ENCODE data around the gene NEK6. TPM values are rescaled to one million over a fixed set of nuclear protein-coding genes. Genes with fewer than 3 reads are reported as not detected.
A peak's percentile ranks its signal among the peaks of the same experiment; 100 is the strongest.

NEK6 gene
- total and polyA plus RNA-seq, 9 of the 15 experiments (the other 6 are each of a cell fraction or from before 2014, with no cell fraction given), result 3.1 to 19.0 (median 8.4) TPM

- H3K27me3 ChIP-seq (ENCODE audit: control insufficient read depth in 2 of 2, insufficient read depth in 2 of 2, low read length in 2 of 2), result no peaks in the 10 kb centered on the region
- DNase-seq (ENCODE audit: extremely low read depth in 1 of 4, low spot score in 3 of 4), result no peak
- H3K27ac ChIP-seq (ENCODE audit: extremely low read depth, low read depth, low read length), result no peak overlapping the region
- H3K9me1 ChIP-seq (ENCODE audit: control insufficient read depth, insufficient read depth, low read length), result no peaks in the 10 kb centered on the region
- no peak overlapping the region for H3K4me2 ChIP-seq (ENCODE audit: insufficient read depth, low read length)
- TSS peak; percentile 29 for BruUV-seq (replicated peaks)
- 69% methylated on average over 18 of the region's 21 CpGs for WGBS (ENCODE audit: insufficient coverage, low coverage, missing lambda C conversion rate)
- no peaks in the 10 kb centered on the region for H3K9me3 ChIP-seq (replicated peaks; ENCODE audit: control insufficient read depth, insufficient read depth, low read depth, low read length)
- H3K4me3 ChIP-seq, result no peak overlapping the region
- no peak for FAIRE-seq
- H3K36me3 ChIP-seq (ENCODE audit: control insufficient read depth, insufficient read depth, low read length), result peaks cover 7% of the 10 kb centered on the region; the same call in 1 of the 3 replicates
- H4K20me1 ChIP-seq (replicated peaks; ENCODE audit: control insufficient read depth, insufficient read depth, low read length), result 0 out of 2 replicates have a peak, but pooled peaks cover 4% of the 10 kb centered on the region
- no peak overlapping the region for H3K9ac ChIP-seq (ENCODE audit: insufficient read depth in 1 of 2, low read depth in 2 of 2, low read length in 2 of 2)
- POLR2A ChIA-PET, result interaction anchor here (0.6 to 1.0 kb wide), 2 partner anchors 14 to 30 kb away, joined by 3 to 4 read pairs; no protein-coding TSS in a partner anchor
- in situ Hi-C loops (cut with MboI) (no loop called here), intact Hi-C loops (cut with micrococcal nuclease) (no loop called here)
- no peaks in the 10 kb centered on the region for H3K79me2 ChIP-seq (ENCODE audit: control insufficient read depth, insufficient read depth, low read length)
- ATAC-seq, result no peak
- CTCF ChIA-PET (ENCODE audit: low intra/inter-chr PET ratio), result no interaction called here
- peaks cover 0 to 28% of the 10 kb centered on the region in 2 experiments; a peak in 2 of 5 replicates for H3K4me1 ChIP-seq (replicated peaks in 1 of 2; ENCODE audit: control insufficient read depth in 2 of 2, insufficient read depth in 2 of 2, low read length in 2 of 2)
- no peak overlapping the region for H2AFZ ChIP-seq (ENCODE audit: low read depth, low read length)
- TF ChIP-seq ATF6 (CRISPR knock-in tag; IDR thresholded peaks at IDR 0.05) (no peak), NR1H2 (CRISPR knock-in tag; IDR thresholded peaks at IDR 0.05) (no peak), PTRF (tag; IDR thresholded peaks at IDR 0.05) (no peak)
- TF ChIP-seq, protein P1, sequence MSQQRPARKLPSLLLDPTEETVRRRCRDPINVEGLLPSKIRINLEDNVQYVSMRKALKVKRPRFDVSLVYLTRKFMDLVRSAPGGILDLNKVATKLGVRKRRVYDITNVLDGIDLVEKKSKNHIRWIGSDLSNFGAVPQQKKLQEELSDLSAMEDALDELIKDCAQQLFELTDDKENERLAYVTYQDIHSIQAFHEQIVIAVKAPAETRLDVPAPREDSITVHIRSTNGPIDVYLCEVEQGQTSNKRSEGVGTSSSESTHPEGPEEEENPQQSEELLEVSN (IDR thresholded peaks at IDR 0.05; ENCODE audit: borderline replicate concordance in 1 of 2, extremely low read depth in 1 of 2, insufficient read depth in 1 of 2, insufficient read length in 1 of 2, low read depth in 1 of 2, low read length in 1 of 2, poor library complexity in 1 of 2, severe bottlenecking in 1 of 2), result no peak
- TF ChIP-seq, protein P2, sequence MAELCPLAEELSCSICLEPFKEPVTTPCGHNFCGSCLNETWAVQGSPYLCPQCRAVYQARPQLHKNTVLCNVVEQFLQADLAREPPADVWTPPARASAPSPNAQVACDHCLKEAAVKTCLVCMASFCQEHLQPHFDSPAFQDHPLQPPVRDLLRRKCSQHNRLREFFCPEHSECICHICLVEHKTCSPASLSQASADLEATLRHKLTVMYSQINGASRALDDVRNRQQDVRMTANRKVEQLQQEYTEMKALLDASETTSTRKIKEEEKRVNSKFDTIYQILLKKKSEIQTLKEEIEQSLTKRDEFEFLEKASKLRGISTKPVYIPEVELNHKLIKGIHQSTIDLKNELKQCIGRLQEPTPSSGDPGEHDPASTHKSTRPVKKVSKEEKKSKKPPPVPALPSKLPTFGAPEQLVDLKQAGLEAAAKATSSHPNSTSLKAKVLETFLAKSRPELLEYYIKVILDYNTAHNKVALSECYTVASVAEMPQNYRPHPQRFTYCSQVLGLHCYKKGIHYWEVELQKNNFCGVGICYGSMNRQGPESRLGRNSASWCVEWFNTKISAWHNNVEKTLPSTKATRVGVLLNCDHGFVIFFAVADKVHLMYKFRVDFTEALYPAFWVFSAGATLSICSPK (IDR thresholded peaks at IDR 0.05; ENCODE audit: borderline replicate concordance), result no peak
These were observed 83.9 kb downstream of the NEK6 start for GRCh38 chr9:124341455-124342170.

Data from K562 (cell line).